ENCODE data around the gene CASTOR2.
"Not testable (repeated sequence)": the region's sequence is repeated elsewhere in the genome, so short reads cannot be mapped to it uniquely, and the experiment has no call there.

Gene CASTOR2

GRCh38 chr7:74994869-74995543, 30.5 kb downstream of the CASTOR2 start:
- DNase-seq (ENCODE audit: low read depth) = peak; percentile 13

- DNase-seq (ENCODE audit: low read depth) = peak; percentile 6
These were observed 31.9 kb downstream of the CASTOR2 start for GRCh38 chr7:74996361-74996760.

- peak; percentile 35 for DNase-seq (ENCODE audit: low read depth)
These were observed 33.3 kb downstream of the CASTOR2 start for GRCh38 chr7:74997811-74998210.

GRCh38 chr7:75001356-75001755, 36.9 kb downstream of the CASTOR2 start:
- DNase-seq (ENCODE audit: low read depth) = not testable (repeated sequence)

GRCh38 chr7:75010036-75010435, 45.5 kb downstream of the CASTOR2 start:
- DNase-seq (ENCODE audit: low read depth) = no peak

GRCh38 chr7:75017832-75018231, 53.3 kb downstream of the CASTOR2 start:
- no peak for DNase-seq (ENCODE audit: low read depth)

GRCh38 chr7:75018570-75019364, 54.3 kb downstream of the CASTOR2 start:
- DNase-seq (ENCODE audit: low read depth) = no peak

- no peak for DNase-seq (ENCODE audit: low read depth)
These were observed 55.3 kb downstream of the CASTOR2 start for GRCh38 chr7:75019800-75020199.

GRCh38 chr7:75024922-75025321, 60.4 kb downstream of the CASTOR2 start:
- no peak for DNase-seq (ENCODE audit: low read depth)

GRCh38 chr7:75028299-75028698, 63.8 kb downstream of the CASTOR2 start:
- DNase-seq (ENCODE audit: low read depth) = no peak

GRCh38 chr7:75033064-75033463, 68.6 kb downstream of the CASTOR2 start:
- no peak for DNase-seq (ENCODE audit: low read depth)

GRCh38 chr7:75033826-75034225, 69.3 kb downstream of the CASTOR2 start:
- no peak for DNase-seq (ENCODE audit: low read depth)

- no peak for DNase-seq (ENCODE audit: low read depth)
These were observed 74.0 kb downstream of the CASTOR2 start for GRCh38 chr7:75038508-75038907.

- no peak for DNase-seq (ENCODE audit: low read depth)
These were observed 74.7 kb downstream of the CASTOR2 start for GRCh38 chr7:75039166-75039565.

- no peak for DNase-seq (ENCODE audit: low read depth)
These were observed 75.2 kb downstream of the CASTOR2 start for GRCh38 chr7:75039709-75040108.

- DNase-seq (ENCODE audit: low read depth) = no peak
These were observed 76.0 kb downstream of the CASTOR2 start for GRCh38 chr7:75040512-75040911.

GRCh38 chr7:75042286-75042685, 77.8 kb downstream of the CASTOR2 start:
- no peak for DNase-seq (ENCODE audit: low read depth)

GRCh38 chr7:75042831-75043703, 78.6 kb downstream of the CASTOR2 start:
- no peak for DNase-seq (ENCODE audit: low read depth)

- no peak for DNase-seq (ENCODE audit: low read depth)
These were observed 81.4 kb downstream of the CASTOR2 start for GRCh38 chr7:75045881-75046280.

GRCh38 chr7:75048435-75049379, 84.2 kb downstream of the CASTOR2 start:
- DNase-seq (ENCODE audit: low read depth) = no peak

GRCh38 chr7:75049817-75050216, 85.3 kb downstream of the CASTOR2 start:
- DNase-seq (ENCODE audit: low read depth) = no peak
